ENCODE results near the gene TMEM121.

The TMEM121 gene

GRCh38 chr14:105492971-105493871 lies 33.2 kb upstream of the TMEM121 start:
- Histone ChIP-seq H3K27ac (no peak overlapping the region), H3K36me3 (replicated peaks) (no peaks in the 10 kb centered on the region), H3K27me3 (replicated peaks) (no peaks in the 10 kb centered on the region), H3K4me3 (ENCODE audit: low read depth, low read length) (no peak overlapping the region)
- no peak for DNase-seq
- in situ Hi-C loops (cut with HindIII; ENCODE audit: low pct_ligation_motif_present, low sequenced_read_pairs): no loop called here
- no peak for TF ChIP-seq CTCF (IDR thresholded peaks at IDR 0.05; ENCODE audit: low read depth, low read length, missing control alignments)

- in situ Hi-C loops (cut with HindIII; ENCODE audit: low pct_ligation_motif_present, low sequenced_read_pairs): no loop called here
- TF ChIP-seq CTCF (IDR thresholded peaks at IDR 0.05; ENCODE audit: low read depth, low read length, missing control alignments): no peak
- H3K27ac ChIP-seq: no peak overlapping the region
- no peaks in the 10 kb centered on the region for H3K27me3 ChIP-seq (replicated peaks)
- no peak for DNase-seq
- no peak overlapping the region for H3K4me3 ChIP-seq (ENCODE audit: low read depth, low read length)
- no peaks in the 10 kb centered on the region for H3K36me3 ChIP-seq (replicated peaks)
Measured at GRCh38 chr14:105493921-105494605, 32.3 kb upstream of the TMEM121 start.

GRCh38 chr14:105494606-105494929 lies 31.8 kb upstream of the TMEM121 start:
- in situ Hi-C loops (cut with HindIII; ENCODE audit: low pct_ligation_motif_present, low sequenced_read_pairs): no loop called here
- H3K27ac ChIP-seq: no peak overlapping the region
- no peaks in the 10 kb centered on the region for H3K27me3 ChIP-seq (replicated peaks)
- TF ChIP-seq CTCF (IDR thresholded peaks at IDR 0.05; ENCODE audit: low read depth, low read length, missing control alignments): no peak
- no peaks in the 10 kb centered on the region for H3K36me3 ChIP-seq (replicated peaks)
- no peak overlapping the region for H3K4me3 ChIP-seq (ENCODE audit: low read depth, low read length)
- no peak for DNase-seq

- in situ Hi-C loops (cut with HindIII; ENCODE audit: low pct_ligation_motif_present, low sequenced_read_pairs): no loop called here
- Histone ChIP-seq H3K36me3 (replicated peaks) (no peaks in the 10 kb centered on the region), H3K4me3 (ENCODE audit: low read depth, low read length) (no peak overlapping the region), H3K27ac (no peak overlapping the region), H3K27me3 (replicated peaks) (no peaks in the 10 kb centered on the region)
- no peak for TF ChIP-seq CTCF (IDR thresholded peaks at IDR 0.05; ENCODE audit: low read depth, low read length, missing control alignments)
- no peak for DNase-seq
Measured at GRCh38 chr14:105495101-105495989, 31.0 kb upstream of the TMEM121 start.

GRCh38 chr14:105495990-105496830 lies 30.2 kb upstream of the TMEM121 start:
- no peak for DNase-seq
- in situ Hi-C loops (cut with HindIII; ENCODE audit: low pct_ligation_motif_present, low sequenced_read_pairs): no loop called here
- no peak for TF ChIP-seq CTCF (IDR thresholded peaks at IDR 0.05; ENCODE audit: low read depth, low read length, missing control alignments)

More at GRCh38 chr14:105495990-105496830, 30.2 kb upstream of the TMEM121 start:
- H3K27ac ChIP-seq: no peak overlapping the region
- no peaks in the 10 kb centered on the region for H3K36me3 ChIP-seq (replicated peaks)
- H3K27me3 ChIP-seq (replicated peaks): no peaks in the 10 kb centered on the region
- no peak overlapping the region for H3K4me3 ChIP-seq (ENCODE audit: low read depth, low read length)
